ENCODE measurements around the gene SLC2A10. TPM values are rescaled to one million over a fixed set of nuclear protein-coding genes. Genes with fewer than 3 reads are reported as not detected.

SLC2A10 gene
- total and polyA plus RNA-seq, 2 experiments from 2014 or later, result 4.9 to 14.6 TPM

DNA sequence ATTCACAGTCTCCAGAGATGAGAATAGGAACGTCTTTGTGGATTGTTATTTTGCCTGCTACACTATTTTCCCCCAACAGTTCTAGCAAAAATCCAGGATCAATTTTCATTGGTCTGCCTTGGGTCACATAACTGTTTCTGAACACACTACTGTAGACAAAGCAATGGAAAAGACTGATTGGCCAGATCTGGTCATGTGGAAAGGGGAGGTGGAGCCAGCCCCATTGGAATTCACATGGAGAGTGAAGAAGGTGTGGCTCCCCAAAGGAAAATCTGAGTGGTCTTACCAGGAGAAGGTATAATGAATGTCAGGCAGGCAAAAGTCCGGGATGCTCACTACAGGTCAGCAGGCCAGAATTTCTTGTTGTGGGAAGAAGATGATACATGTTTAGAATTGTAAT is 10.7 kb upstream of the SLC2A10 start:
- Mint-ChIP-seq H3K27me3 (ENCODE audit: insufficient read depth, low read depth, poor library complexity) (peaks cover 2% of the 10 kb centered on the region), H3K4me1 (peaks cover 20% of the 10 kb centered on the region), H3K27ac (no peak overlapping the region), H3K36me3 (ENCODE audit: low read depth) (no peaks in the 10 kb centered on the region; the same call in 2 of the 3 replicates), H3K4me3 (no peak overlapping the region), H3K9me3 (peaks cover 3% of the 10 kb centered on the region)
- Histone ChIP-seq H2AFZ (no peak overlapping the region), H3K4me3 (no peak overlapping the region), H3K27ac (ENCODE audit: low read depth) (no peak overlapping the region), H3K4me1 (ENCODE audit: insufficient read depth) (peaks cover 9% of the 10 kb centered on the region), H3F3A (replicated peaks; ENCODE audit: low read depth) (no peaks in the 10 kb centered on the region), H3K9me2 (ENCODE audit: insufficient read depth) (no peaks in the 10 kb centered on the region), H3K4me2 (no peak overlapping the region), H3K36me3 (ENCODE audit: insufficient read depth) (no peaks in the 10 kb centered on the region), H3K27me3 (ENCODE audit: insufficient read depth) (no peaks in the 10 kb centered on the region), H4K20me1 (replicated peaks; ENCODE audit: insufficient read depth) (no peaks in the 10 kb centered on the region), H3K79me2 (replicated peaks; ENCODE audit: insufficient read depth) (no peaks in the 10 kb centered on the region)
- TF ChIP-seq NANOG (IDR thresholded peaks at IDR 0.05; ENCODE audit: borderline replicate concordance) (no peak), ZNF114 (CRISPR knock-in tag; IDR thresholded peaks at IDR 0.05) (no peak), EZH2phosphoT487 (IDR thresholded peaks at IDR 0.05; ENCODE audit: unreplicated experiment) (no peak), REST (IDR thresholded peaks at IDR 0.05; ENCODE audit: unreplicated experiment) (no peak), POLR2AphosphoS5 (IDR thresholded peaks at IDR 0.05; ENCODE audit: low read depth) (no peak), EZH2 (IDR thresholded peaks at IDR 0.05; ENCODE audit: low read depth, unreplicated experiment) (no peak), ZNF331 (CRISPR knock-in tag; IDR thresholded peaks at IDR 0.05; ENCODE audit: low read depth) (no peak)
- TF ChIP-seq, protein P1, sequence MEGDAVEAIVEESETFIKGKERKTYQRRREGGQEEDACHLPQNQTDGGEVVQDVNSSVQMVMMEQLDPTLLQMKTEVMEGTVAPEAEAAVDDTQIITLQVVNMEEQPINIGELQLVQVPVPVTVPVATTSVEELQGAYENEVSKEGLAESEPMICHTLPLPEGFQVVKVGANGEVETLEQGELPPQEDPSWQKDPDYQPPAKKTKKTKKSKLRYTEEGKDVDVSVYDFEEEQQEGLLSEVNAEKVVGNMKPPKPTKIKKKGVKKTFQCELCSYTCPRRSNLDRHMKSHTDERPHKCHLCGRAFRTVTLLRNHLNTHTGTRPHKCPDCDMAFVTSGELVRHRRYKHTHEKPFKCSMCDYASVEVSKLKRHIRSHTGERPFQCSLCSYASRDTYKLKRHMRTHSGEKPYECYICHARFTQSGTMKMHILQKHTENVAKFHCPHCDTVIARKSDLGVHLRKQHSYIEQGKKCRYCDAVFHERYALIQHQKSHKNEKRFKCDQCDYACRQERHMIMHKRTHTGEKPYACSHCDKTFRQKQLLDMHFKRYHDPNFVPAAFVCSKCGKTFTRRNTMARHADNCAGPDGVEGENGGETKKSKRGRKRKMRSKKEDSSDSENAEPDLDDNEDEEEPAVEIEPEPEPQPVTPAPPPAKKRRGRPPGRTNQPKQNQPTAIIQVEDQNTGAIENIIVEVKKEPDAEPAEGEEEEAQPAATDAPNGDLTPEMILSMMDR (conservative IDR thresholded peaks at IDR 0.05; ENCODE audit: low read depth in 2 of 2), result no peak
- TF ChIP-seq, protein P2, sequence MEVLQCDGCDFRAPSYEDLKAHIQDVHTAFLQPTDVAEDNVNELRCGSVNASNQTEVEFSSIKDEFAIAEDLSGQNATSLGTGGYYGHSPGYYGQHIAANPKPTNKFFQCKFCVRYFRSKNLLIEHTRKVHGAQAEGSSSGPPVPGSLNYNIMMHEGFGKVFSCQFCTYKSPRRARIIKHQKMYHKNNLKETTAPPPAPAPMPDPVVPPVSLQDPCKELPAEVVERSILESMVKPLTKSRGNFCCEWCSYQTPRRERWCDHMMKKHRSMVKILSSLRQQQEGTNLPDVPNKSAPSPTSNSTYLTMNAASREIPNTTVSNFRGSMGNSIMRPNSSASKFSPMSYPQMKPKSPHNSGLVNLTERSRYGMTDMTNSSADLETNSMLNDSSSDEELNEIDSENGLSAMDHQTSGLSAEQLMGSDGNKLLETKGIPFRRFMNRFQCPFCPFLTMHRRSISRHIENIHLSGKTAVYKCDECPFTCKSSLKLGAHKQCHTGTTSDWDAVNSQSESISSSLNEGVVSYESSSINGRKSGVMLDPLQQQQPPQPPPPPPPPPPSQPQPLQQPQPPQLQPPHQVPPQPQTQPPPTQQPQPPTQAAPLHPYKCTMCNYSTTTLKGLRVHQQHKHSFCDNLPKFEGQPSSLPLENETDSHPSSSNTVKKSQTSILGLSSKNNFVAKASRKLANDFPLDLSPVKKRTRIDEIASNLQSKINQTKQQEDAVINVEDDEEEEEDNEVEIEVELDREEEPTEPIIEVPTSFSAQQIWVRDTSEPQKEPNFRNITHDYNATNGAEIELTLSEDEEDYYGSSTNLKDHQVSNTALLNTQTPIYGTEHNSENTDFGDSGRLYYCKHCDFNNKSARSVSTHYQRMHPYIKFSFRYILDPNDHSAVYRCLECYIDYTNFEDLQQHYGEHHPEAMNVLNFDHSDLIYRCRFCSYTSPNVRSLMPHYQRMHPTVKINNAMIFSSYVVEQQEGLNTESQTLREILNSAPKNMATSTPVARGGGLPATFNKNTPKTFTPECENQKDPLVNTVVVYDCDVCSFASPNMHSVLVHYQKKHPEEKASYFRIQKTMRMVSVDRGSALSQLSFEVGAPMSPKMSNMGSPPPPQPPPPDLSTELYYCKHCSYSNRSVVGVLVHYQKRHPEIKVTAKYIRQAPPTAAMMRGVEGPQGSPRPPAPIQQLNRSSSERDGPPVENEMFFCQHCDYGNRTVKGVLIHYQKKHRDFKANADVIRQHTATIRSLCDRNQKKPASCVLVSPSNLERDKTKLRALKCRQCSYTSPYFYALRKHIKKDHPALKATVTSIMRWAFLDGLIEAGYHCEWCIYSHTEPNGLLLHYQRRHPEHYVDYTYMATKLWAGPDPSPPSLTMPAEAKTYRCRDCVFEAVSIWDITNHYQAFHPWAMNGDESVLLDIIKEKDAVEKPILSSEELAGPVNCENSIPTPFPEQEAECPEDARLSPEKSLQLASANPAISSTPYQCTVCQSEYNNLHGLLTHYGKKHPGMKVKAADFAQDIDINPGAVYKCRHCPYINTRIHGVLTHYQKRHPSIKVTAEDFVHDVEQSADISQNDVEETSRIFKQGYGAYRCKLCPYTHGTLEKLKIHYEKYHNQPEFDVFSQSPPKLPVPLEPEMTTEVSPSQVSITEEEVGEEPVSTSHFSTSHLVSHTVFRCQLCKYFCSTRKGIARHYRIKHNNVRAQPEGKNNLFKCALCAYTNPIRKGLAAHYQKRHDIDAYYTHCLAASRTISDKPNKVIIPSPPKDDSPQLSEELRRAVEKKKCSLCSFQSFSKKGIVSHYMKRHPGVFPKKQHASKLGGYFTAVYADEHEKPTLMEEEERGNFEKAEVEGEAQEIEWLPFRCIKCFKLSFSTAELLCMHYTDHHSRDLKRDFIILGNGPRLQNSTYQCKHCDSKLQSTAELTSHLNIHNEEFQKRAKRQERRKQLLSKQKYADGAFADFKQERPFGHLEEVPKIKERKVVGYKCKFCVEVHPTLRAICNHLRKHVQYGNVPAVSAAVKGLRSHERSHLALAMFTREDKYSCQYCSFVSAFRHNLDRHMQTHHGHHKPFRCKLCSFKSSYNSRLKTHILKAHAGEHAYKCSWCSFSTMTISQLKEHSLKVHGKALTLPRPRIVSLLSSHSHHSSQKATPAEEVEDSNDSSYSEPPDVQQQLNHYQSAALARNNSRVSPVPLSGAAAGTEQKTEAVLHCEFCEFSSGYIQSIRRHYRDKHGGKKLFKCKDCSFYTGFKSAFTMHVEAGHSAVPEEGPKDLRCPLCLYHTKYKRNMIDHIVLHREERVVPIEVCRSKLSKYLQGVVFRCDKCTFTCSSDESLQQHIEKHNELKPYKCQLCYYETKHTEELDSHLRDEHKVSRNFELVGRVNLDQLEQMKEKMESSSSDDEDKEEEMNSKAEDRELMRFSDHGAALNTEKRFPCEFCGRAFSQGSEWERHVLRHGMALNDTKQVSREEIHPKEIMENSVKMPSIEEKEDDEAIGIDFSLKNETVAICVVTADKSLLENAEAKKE (CRISPR knock-in tag; IDR thresholded peaks at IDR 0.05), result no peak
- ATAC-seq (peak; percentile 18; the same call in 1 of the 3 replicates), DNase-seq (ENCODE audit: low spot score) (peak; percentile 52)

All from GM23338 (cell line).